ENCODE results near the gene ARSG. TPM values are rescaled to one million over a fixed set of nuclear protein-coding genes. Genes with fewer than 3 reads are reported as not detected.

The ARSG gene
- total and polyA plus RNA-seq, 2 of the 13 experiments (the other 11 are each of a cell fraction or from before 2014, with no cell fraction given), result 3.7 to 15.2 TPM

DNA sequence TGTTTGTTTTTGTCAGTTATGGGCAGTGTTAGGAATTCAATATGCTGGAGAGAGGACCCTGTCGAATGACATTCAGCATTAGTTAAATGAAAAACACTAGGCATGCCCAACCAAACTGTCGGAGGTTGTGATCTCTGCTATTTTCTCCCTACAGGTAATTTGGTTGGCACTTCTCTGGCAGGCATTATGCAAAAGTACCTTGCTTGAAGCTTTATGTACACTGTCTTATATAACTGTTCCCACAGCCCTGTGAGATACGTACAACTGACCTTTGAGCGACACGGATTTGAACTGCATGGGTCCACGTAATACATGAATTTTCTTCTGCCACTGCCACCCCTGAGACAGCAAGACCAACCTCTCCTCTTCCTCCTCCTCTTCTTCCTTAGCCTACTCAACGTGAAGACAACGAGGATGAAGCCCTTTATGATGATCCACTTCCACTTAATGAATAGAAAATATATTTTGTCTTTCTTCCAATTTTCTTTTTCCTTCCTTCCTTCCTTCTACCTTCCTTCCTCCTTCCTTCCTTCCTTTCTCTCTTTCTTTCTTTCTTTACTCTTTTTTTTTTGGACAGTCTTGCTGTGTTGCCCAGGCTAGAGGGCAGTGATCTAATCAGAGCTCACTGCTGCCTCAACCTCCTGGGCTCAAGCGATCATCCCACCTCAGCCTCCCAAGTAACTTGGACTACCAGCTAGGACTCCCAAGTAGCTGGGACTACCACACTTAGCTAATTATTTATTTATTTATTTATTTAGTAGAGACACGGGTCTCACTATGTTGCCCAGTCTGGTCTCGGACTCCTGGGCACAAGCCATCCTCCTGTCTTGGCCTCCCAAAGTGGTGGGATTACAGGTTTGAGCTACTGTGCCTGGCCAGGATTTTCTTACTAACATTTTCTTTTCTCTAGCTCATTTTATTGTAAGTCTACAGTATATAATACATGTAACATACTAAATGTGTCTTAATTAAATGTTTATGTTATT lies 88.7 kb downstream of the ARSG start (continued):
- TF ChIP-seq SMC3 (IDR thresholded peaks at IDR 0.05; ENCODE audit: low read length) (no peak), PHF8 (CRISPR knock-in tag; IDR thresholded peaks at IDR 0.05) (no peak), ZNF761 (CRISPR knock-in tag; conservative IDR thresholded peaks at IDR 0.05) (0 out of 2 replicates have a peak, but pooled peaks have one; percentile 63), ZFP62 (CRISPR knock-in tag; IDR thresholded peaks at IDR 0.05) (no peak), ZZZ3 (CRISPR knock-in tag; IDR thresholded peaks at IDR 0.05; ENCODE audit: borderline replicate concordance) (peak; percentile 68; the same call in 1 of the 2 replicates), BRD4 (CRISPR knock-in tag; IDR thresholded peaks at IDR 0.05) (no peak), ZNF83 (CRISPR knock-in tag; IDR thresholded peaks at IDR 0.05; ENCODE audit: borderline replicate concordance) (no peak), ZFP36 (IDR thresholded peaks at IDR 0.05; ENCODE audit: borderline replicate concordance, low read depth, low read length, partially characterized antibody) (no peak), DNMT1 (CRISPR knock-in tag; IDR thresholded peaks at IDR 0.05) (no peak), NFKB2 (CRISPR knock-in tag; IDR thresholded peaks at IDR 0.05; ENCODE audit: borderline replicate concordance) (no peak), BHLHE40 (IDR thresholded peaks at IDR 0.05; ENCODE audit: low read length) (no peak), ZNF816 (CRISPR knock-in tag; IDR thresholded peaks at IDR 0.05; ENCODE audit: borderline replicate concordance) (no peak), ZBTB39 (CRISPR knock-in tag; IDR thresholded peaks at IDR 0.05) (no peak), ZNF3 (CRISPR knock-in tag; IDR thresholded peaks at IDR 0.05) (no peak)
- TF ChIP-seq, protein P1, sequence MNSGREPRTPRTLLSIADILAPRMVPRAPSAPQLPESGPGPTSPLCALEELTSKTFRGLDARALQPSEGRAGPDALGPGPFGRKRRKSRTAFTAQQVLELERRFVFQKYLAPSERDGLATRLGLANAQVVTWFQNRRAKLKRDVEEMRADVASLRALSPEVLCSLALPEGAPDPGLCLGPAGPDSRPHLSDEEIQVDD (CRISPR knock-in tag; IDR thresholded peaks at IDR 0.05; ENCODE audit: borderline replicate concordance), result no peak
- TF ChIP-seq, protein P2, sequence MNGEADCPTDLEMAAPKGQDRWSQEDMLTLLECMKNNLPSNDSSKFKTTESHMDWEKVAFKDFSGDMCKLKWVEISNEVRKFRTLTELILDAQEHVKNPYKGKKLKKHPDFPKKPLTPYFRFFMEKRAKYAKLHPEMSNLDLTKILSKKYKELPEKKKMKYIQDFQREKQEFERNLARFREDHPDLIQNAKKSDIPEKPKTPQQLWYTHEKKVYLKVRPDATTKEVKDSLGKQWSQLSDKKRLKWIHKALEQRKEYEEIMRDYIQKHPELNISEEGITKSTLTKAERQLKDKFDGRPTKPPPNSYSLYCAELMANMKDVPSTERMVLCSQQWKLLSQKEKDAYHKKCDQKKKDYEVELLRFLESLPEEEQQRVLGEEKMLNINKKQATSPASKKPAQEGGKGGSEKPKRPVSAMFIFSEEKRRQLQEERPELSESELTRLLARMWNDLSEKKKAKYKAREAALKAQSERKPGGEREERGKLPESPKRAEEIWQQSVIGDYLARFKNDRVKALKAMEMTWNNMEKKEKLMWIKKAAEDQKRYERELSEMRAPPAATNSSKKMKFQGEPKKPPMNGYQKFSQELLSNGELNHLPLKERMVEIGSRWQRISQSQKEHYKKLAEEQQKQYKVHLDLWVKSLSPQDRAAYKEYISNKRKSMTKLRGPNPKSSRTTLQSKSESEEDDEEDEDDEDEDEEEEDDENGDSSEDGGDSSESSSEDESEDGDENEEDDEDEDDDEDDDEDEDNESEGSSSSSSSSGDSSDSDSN (CRISPR knock-in tag; IDR thresholded peaks at IDR 0.05), result no peak
- TF ChIP-seq, protein P3, sequence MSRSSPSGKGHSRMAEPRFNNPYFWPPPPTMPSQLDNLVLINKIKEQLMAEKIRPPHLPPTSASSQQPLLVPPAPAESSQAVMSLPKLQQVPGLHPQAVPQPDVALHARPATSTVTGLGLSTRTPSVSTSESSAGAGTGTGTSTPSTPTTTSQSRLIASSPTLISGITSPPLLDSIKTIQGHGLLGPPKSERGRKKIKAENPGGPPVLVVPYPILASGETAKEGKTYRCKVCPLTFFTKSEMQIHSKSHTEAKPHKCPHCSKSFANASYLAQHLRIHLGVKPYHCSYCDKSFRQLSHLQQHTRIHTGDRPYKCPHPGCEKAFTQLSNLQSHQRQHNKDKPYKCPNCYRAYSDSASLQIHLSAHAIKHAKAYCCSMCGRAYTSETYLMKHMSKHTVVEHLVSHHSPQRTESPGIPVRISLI (CRISPR knock-in tag; IDR thresholded peaks at IDR 0.05; ENCODE audit: borderline replicate concordance), result 0 out of 2 replicates have a peak, but pooled peaks have one; percentile 10
- TF ChIP-seq, protein P4, sequence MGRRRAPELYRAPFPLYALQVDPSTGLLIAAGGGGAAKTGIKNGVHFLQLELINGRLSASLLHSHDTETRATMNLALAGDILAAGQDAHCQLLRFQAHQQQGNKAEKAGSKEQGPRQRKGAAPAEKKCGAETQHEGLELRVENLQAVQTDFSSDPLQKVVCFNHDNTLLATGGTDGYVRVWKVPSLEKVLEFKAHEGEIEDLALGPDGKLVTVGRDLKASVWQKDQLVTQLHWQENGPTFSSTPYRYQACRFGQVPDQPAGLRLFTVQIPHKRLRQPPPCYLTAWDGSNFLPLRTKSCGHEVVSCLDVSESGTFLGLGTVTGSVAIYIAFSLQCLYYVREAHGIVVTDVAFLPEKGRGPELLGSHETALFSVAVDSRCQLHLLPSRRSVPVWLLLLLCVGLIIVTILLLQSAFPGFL (CRISPR knock-in tag; IDR thresholded peaks at IDR 0.05), result no peak
